CD1c-positive myeloid dendritic cell (primary cell): ENCODE measurements around the gene NRF1.
A peak's percentile ranks its signal among the peaks of the same experiment; 100 is the strongest.
"Not testable (repeated sequence)": the region's sequence is repeated elsewhere in the genome, so short reads cannot be mapped to it uniquely, and the experiment has no call there.

Source experiments
- DNase-seq: peaks from one replicate; pipeline ENCODE4 v3.0.0-alpha.2; 2016; ENCODE audit errors: extremely low spot score

Gene NRF1

GRCh38 chr7:129649128-129649690 lies 37.7 kb downstream of the NRF1 start:
- DNase-seq, result no peak

DNA sequence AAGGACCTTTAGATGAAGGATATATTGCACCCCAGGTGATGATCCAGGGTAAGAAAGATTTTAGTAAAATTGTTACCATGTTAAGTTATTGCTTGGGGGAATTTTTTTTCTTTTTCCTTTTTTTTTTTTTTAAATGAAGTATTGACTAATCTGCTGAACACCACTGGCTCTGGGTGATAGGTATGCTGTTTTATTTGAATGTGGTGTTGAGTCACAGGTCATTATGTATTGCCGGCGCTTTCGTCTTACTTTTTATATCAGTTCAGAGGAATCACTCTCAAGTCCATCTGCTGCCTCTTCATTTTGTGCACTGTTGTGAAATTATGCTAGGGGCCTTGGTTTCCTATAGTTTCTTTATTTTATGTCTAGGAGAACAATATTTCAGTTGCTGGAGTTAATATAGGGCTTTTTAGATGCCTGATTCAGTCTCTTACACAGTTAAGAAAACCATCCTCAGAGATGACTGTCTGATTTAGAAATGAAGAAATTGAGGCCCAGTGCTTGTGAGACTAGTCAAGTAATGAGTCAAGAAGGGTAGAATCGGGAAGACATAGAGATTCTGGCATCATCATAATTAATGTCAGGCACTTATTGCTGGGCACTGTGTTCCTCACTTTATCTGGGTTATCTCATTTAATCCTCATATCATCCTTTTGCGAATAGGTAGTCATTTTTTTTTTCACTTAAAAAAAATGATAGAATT lies 38.7 kb downstream of the NRF1 start:
- no peak for DNase-seq

DNA sequence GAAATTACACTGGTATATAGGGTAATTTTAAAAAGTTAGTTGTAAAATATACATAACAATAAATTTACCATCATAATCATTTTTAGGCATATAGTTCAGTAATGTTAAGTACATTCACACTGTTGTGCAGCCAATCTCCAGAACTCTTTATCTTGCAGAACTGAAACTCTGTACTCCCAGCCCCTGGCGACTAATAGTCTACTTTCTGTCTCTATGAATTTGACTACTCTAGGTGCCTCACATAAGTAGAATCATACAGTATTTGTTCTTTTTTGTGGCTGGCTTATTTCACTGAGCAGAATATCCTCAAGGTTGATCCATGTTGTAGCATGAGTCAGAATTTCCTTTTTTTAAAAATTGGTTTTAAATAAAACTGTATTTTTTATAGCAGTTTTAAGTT lies 41.4 kb downstream of the NRF1 start:
- DNase-seq, result no peak

DNA sequence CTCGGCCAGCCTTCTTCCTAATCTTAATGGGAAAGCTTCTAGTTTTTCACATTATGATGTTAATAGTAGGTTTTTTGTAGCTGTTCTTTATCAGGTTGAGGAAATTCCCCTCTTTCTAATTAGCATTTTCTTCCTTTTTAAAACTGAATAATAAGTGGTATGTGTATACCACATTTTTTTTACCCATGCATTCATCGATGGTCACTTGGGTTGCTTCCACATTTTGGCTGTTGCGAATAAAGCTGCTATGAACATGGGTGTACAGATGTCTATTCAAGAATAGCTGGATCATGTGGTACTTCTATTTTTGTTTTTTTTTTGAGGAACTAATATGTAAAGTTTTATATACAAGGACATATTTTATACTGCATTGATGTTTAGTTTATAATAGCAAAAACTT lies 44.3 kb downstream of the NRF1 start:
- peak; percentile 19 for DNase-seq

DNA sequence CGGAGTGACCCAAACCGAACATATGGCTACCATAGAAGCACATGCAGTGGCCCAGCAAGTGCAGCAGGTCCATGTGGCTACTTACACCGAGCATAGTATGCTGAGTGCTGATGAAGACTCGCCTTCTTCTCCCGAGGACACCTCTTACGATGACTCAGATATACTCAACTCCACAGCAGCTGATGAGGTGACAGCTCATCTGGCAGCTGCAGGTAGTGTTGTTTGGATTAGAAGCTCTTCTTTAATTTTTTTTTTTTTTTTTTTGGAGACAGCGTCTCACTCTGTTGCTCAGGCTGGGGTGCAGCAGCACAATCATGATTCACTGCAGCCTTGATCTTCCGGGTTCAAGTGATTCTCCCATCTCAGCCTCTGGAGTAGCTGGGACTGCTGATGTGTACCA lies 45.8 kb downstream of the NRF1 start:
- no peak for DNase-seq

DNA sequence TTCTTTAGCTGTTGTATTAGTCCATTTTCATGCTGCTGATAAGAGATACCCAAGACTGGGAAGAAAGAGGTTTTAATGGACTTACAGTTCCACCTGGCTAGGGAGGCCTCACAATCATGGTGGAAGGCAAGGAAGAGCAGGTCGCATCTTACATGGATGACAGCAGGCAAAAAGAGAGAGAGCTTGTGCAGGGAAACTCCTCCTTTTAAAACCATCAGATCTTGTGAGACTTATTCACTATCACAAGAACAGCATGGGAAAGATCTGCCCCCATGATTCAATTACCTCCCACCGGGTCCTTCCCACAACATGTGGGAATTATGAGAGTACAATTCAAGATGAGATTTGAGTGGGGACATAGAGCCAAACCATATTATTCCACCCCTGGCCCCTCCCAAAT lies 48.4 kb downstream of the NRF1 start:
- not testable (repeated sequence) for DNase-seq

DNA sequence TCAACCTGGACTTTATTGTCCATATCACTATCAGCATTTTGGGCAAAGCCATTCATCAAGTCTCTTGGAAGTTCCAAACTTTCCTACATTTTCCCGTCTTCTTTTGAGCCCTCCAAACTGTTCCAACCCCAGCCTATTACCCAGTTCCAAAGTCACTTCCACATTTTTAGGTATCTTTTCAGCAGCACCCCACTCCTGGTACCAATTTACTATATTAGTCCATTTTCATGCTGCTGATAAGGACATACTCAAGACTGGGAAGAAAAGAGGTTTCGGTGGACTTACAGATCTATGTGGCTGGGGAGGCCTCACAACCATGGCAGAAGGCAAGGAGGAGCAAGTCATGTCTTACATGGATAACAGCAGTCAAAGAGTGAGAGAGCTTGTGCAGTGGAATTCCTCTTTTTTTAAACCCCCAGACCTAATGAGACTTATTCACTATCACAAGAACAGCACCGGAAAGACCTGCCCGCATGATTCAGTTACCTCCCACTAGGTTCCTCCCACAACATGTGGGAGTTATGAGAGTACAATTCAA lies 50.2 kb downstream of the NRF1 start:
- DNase-seq, result peak; percentile 6

- DNase-seq, result not testable (repeated sequence)
Measured at GRCh38 chr7:129663240-129663639, 51.7 kb downstream of the NRF1 start.

GRCh38 chr7:129664029-129665012 lies 52.8 kb downstream of the NRF1 start:
- DNase-seq, result peak; percentile 50

DNA sequence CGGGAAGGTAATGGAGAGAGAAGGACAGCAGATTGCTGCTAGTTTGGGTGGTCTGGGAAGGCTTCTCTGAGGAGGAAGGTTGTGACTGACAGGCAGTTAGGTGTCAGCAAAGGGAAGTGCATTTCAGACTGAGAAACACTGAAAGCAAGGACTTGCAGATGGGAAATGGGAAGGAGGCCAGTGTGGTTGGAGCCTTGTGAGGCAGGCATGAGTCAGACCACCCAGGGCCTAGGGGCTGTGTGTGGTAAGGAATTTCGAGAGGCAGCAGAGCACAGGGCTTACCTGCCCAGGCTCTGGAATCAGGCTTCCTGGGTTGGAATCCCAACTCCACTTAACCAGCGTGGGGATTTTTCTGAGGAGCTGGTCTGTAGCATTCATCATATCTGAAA lies 53.5 kb downstream of the NRF1 start:
- peak; percentile 29 for DNase-seq

DNA sequence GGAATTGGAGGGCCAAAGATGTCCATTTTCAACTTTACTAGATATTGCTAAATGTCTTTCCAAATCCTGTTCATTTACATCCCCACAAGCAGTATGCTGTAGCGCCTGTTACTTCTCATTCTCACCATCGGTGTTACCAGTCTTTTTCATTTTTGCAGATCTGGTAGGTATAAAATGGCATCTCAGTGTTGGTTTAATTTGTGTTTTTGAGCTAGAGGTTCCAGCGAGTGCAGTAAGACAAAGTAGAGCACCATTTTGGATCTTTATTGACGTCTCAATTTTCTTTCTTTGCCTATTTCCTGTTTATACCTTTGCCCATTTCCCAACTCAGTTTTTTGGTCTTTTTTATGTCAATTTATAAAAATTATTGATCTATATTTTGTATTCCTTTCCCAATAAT lies 55.6 kb downstream of the NRF1 start:
- no peak for DNase-seq

GRCh38 chr7:129667551-129667950 lies 56.0 kb downstream of the NRF1 start:
- DNase-seq, result no peak

DNA sequence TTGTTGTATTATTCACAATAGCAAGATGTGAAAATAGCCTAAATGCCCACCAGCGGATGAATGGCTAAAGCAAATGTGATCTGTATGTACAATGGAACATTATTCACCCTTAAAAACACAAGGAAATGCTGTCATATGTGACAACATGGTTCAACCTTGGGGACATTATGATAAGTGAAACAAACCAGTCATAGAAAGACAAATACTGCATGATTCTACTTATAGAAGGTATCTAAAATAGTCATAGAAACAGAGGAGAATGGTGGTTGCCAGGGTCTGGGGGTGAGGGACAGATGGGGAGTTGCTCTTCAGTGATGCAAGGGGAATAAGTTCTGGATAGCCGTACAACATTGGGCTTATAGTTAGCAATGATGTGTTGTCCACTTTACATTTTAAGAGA lies 58.4 kb downstream of the NRF1 start:
- DNase-seq, result no peak

DNA sequence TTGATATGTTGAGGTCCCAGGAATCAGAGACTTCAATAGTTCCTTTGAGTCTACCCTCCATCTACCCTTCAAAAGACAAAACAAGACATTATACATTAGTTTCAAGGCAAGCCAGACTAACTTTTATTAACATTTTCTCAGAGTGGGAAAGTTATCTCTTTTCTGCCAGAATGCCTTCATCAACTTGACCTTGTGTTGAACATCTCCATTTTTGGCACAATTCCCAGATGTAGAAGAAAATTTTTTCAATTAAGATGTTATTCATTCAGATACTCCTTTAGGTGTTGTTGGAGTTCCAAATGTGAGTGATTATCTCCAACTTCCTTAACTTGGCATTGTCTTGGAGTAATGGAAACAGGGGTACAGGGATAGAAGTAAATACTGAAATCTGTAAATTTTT lies 59.1 kb downstream of the NRF1 start:
- no peak for DNase-seq

DNA sequence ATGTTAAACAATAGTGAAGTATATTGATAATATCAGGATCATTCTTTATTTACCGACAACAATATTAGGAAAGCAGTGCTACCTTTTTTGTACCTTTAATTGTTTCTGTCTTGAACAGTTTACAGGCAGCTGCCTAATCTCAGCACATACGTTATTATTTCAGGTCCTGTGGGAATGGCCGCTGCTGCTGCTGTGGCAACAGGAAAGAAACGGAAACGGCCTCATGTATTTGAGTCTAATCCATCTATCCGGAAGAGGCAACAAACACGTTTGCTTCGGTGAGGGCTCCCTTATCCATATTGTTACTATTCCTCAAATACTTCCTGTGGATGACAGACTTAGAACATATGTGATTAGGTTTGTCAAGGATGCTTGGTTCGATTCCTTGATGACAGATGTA lies 59.7 kb downstream of the NRF1 start:
- DNase-seq, result no peak

DNA sequence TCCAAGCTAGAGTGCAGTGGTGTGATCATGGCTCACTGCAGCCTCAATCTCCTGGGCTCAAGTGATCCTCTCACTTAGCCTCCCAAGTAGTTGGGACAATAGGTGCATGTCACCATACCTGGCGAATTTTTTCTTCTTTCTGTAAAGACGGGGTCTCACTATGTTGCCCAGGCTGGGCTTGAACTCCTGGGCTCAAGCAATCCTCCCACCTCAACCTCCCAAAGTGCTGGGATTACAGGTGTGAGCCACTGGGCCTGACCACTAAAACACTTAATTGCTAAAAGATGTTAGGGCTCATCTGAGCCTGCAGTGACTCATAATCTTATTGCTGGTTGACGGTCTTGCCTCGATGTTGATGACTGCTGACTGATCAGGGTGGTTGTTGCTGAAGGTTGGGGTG lies 63.0 kb downstream of the NRF1 start:
- not testable (repeated sequence) for DNase-seq

GRCh38 chr7:129675521-129675920 lies 64.0 kb downstream of the NRF1 start:
- no peak for DNase-seq

DNA sequence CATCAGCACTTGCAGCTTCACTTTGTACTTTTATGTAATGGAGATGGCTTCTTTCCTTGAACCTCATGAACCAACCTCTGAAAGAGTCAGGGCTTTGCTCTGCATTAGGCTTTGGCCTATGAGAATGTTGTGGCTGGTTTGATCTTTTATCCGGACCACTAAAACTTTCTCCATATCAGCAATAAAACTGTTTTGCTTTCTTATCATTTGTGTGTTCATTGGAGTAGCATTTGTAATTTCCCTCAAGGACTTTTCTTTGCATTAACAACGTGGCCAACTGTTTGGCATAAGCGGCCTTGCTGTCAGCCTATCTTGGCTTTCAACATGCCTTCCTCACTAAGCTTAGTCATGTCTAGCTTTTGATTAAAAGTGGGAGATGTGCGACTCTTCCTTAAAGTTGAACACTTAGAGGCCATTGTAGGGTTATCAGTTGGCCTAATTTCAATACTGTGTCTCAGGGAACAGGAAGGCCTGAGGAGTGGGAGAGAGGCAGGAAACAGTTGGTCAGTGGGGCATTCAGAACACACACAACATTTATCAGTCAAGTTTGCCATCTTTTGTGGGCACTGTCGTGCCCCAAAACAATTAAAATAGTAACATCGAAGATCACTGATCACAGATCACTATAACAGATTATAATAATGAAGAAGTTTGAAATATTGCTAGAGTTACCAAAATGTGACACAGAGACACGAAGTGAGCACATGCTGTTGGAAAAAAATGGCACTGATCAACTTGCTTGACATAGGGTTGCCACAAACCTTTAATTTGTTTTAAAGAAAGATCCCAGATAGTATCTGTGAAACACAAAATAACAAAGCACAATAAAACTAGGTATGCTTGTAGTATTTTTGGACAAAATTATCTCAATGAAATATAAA lies 64.7 kb downstream of the NRF1 start:
- no peak for DNase-seq

DNA sequence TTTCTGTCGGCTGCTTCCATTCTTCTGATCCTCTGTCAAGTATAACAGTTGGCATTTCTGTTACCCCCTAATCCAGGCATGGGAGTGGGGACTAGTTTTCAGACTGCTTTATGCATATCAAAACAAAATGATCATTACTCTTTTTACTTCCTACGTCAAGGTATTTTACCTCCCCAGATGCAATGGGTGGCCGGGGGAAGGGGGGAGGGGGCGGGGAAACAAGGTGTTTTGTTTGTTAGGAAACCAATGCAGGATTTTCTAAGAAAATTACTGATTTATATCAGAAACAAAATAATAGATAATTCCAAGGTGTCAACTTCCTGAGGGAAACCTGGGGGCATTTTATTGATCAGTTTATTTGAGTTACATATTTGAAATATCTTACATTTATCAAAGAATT lies 66.3 kb downstream of the NRF1 start:
- DNase-seq, result no peak

GRCh38 chr7:129678606-129679005 lies 67.1 kb downstream of the NRF1 start:
- DNase-seq, result no peak

GRCh38 chr7:129680400-129680799 lies 68.9 kb downstream of the NRF1 start:
- DNase-seq, result no peak
